T-helper 17 cell (primary cell): Measurements from ENCODE around the gene MRPS6. TPM values are rescaled to one million over a fixed set of nuclear protein-coding genes. Genes with fewer than 3 reads are reported as not detected.

ENCODE experiments used
- ATAC-seq: fragments of 150-1000 bp; cut with Tn5 transposase; 2 replicates; pipeline ENCODE4 v1.10.0; 2021; ENCODE audit warnings: mild to moderate bottlenecking, moderate library complexity
- DNase-seq, 3 donors: peaks; one replicate each; pipeline versions ENCODE4 v3.0.0 to v3.0.0-alpha.2; 2020 to 2021
- H3K9me3 ChIP-seq: one replicate; pipeline ENCODE4 v1.7.0; 2013; ENCODE audit warnings: low read length, mild to moderate bottlenecking; ENCODE audit not compliant: control insufficient read depth, poor library complexity, severe bottlenecking
- H3K27ac Mint-ChIP-seq: one replicate; pipeline ENCODE4 v1.8.0; 2022; ENCODE audit warnings: mild to moderate bottlenecking, moderate library complexity, mixed read lengths
- H3K27me3 Mint-ChIP-seq: one replicate; pipeline ENCODE4 v1.8.0; 2022; ENCODE audit warnings: mixed read lengths
- H3K36me3 Mint-ChIP-seq: one replicate; pipeline ENCODE4 v1.8.0; 2022; ENCODE audit warnings: low read depth, mixed read lengths
- H3K4me1 Mint-ChIP-seq: one replicate; pipeline ENCODE4 v1.8.0; 2022; ENCODE audit warnings: mild to moderate bottlenecking, mixed read lengths
- H3K4me3 Mint-ChIP-seq: one replicate; pipeline ENCODE4 v1.8.0; 2022; ENCODE audit warnings: mild to moderate bottlenecking, moderate library complexity, mixed read lengths
- total RNA-seq, 4 donors: library from RNA in 2 of 4; stranded (reverse) in 2 of 4; gene quantifications; one replicate each; pipeline ENCODE4 v1.2.3 and lab custom pipeline; 2022 to 2026

MRPS6 gene
- total RNA-seq (10 to 100 TPM; 21.0 to 26.5 TPM), total RNA-seq (lab: John Stamatoyannopoulos, UW) (11.1 to 22.3 reads per million in 2 donors)

GRCh38 chr21:34073032-34073748, at the start of gene MRPS6, which contains the start of gene SLC5A3:
TSS of gene MRPS6 (plus strand) at chr21:34073578. CDS start at chr21:34073701, 123 bp downstream.
TSS of gene SLC5A3 (plus strand) at chr21:34073578. CDS start at chr21:34095199, 21,621 bp downstream.
- DNase-seq (peak; percentile 50 to 82 (median 76)), ATAC-seq (peak; percentile 79)
- no peaks in the 10 kb centered on the region for H3K9me3 ChIP-seq
- peak within 1 kb of the TSS; percentile 93 for H3K4me3 Mint-ChIP-seq
- H3K4me1 Mint-ChIP-seq, result peaks cover 34% of the 10 kb centered on the region
- peak within 1 kb of the TSS; percentile 93 for H3K27ac Mint-ChIP-seq
- H3K27me3 Mint-ChIP-seq, result no peaks in the 10 kb centered on the region
- no peaks in the 10 kb centered on the region for H3K36me3 Mint-ChIP-seq

GRCh38 chr21:34023691-34024373, 49.5 kb upstream of the MRPS6 start:
- H3K27me3 Mint-ChIP-seq, result no peaks in the 10 kb centered on the region
- no peak overlapping the region for H3K27ac Mint-ChIP-seq
- H3K36me3 Mint-ChIP-seq, result no peaks in the 10 kb centered on the region
- no peak for DNase-seq
- no peaks in the 10 kb centered on the region for H3K9me3 ChIP-seq
- no peak overlapping the region for H3K4me3 Mint-ChIP-seq
- no peak for ATAC-seq
- peaks cover 3% of the 10 kb centered on the region for H3K4me1 Mint-ChIP-seq

- no peaks in the 10 kb centered on the region for H3K9me3 ChIP-seq
- Mint-ChIP-seq H3K4me1 (no peaks in the 10 kb centered on the region), H3K27ac (no peak overlapping the region), H3K36me3 (no peaks in the 10 kb centered on the region), H3K4me3 (no peak overlapping the region), H3K27me3 (no peaks in the 10 kb centered on the region)
- ATAC-seq (no peak), DNase-seq (no peak)
These were observed 49.0 kb upstream of the MRPS6 start for GRCh38 chr21:34024374-34024693.

GRCh38 chr21:34027721-34028461, 45.5 kb upstream of the MRPS6 start:
- H3K36me3 Mint-ChIP-seq, result no peaks in the 10 kb centered on the region
- H3K4me3 Mint-ChIP-seq, result no peak overlapping the region
- H3K9me3 ChIP-seq, result no peaks in the 10 kb centered on the region
- H3K27ac Mint-ChIP-seq, result no peak overlapping the region
- no peaks in the 10 kb centered on the region for H3K27me3 Mint-ChIP-seq
- DNase-seq (no peak), ATAC-seq (no peak)
- H3K4me1 Mint-ChIP-seq, result peaks cover 4% of the 10 kb centered on the region

GRCh38 chr21:34029743-34030528, 43.4 kb upstream of the MRPS6 start:
- Mint-ChIP-seq H3K4me3 (peak overlapping the region; percentile 67), H3K27me3 (peaks cover under 1% of the 10 kb centered on the region), H3K27ac (peak overlapping the region; percentile 78), H3K4me1 (peaks cover 4% of the 10 kb centered on the region), H3K36me3 (no peaks in the 10 kb centered on the region)
- peak in 2 of 3 donors; percentile 19 to 24 for DNase-seq
- peak; percentile 93 for ATAC-seq
- H3K9me3 ChIP-seq, result no peaks in the 10 kb centered on the region

- H3K4me1 Mint-ChIP-seq, result peaks cover 4% of the 10 kb centered on the region
- H3K27ac Mint-ChIP-seq, result peak overlapping the region; percentile 6
- no peaks in the 10 kb centered on the region for H3K36me3 Mint-ChIP-seq
- no peak for DNase-seq
- peaks cover 7% of the 10 kb centered on the region for H3K27me3 Mint-ChIP-seq
- no peak overlapping the region for H3K4me3 Mint-ChIP-seq
- no peak for ATAC-seq
- H3K9me3 ChIP-seq, result no peaks in the 10 kb centered on the region
These were observed 41.5 kb upstream of the MRPS6 start for GRCh38 chr21:34031835-34032370.

GRCh38 chr21:34034369-34035014, 38.9 kb upstream of the MRPS6 start:
- H3K9me3 ChIP-seq, result no peaks in the 10 kb centered on the region
- ATAC-seq (no peak), DNase-seq (no peak)
- H3K4me1 Mint-ChIP-seq, result peaks cover 4% of the 10 kb centered on the region
- H3K36me3 Mint-ChIP-seq, result no peaks in the 10 kb centered on the region
- peaks cover 7% of the 10 kb centered on the region for H3K27me3 Mint-ChIP-seq
- H3K27ac Mint-ChIP-seq, result peak overlapping the region; percentile 79
- H3K4me3 Mint-ChIP-seq, result no peak overlapping the region

GRCh38 chr21:34035619-34036354, 37.6 kb upstream of the MRPS6 start:
- no peak overlapping the region for H3K27ac Mint-ChIP-seq
- H3K36me3 Mint-ChIP-seq, result no peaks in the 10 kb centered on the region
- no peaks in the 10 kb centered on the region for H3K4me1 Mint-ChIP-seq
- peaks cover 7% of the 10 kb centered on the region for H3K27me3 Mint-ChIP-seq
- no peak for ATAC-seq
- no peaks in the 10 kb centered on the region for H3K9me3 ChIP-seq
- no peak overlapping the region for H3K4me3 Mint-ChIP-seq
- DNase-seq, result no peak

GRCh38 chr21:34037009-34037795, 36.2 kb upstream of the MRPS6 start:
- H3K9me3 ChIP-seq, result no peaks in the 10 kb centered on the region
- Mint-ChIP-seq H3K4me1 (no peaks in the 10 kb centered on the region), H3K36me3 (no peaks in the 10 kb centered on the region), H3K4me3 (no peak overlapping the region), H3K27me3 (peaks cover 7% of the 10 kb centered on the region), H3K27ac (no peak overlapping the region)
- DNase-seq (no peak), ATAC-seq (no peak)

GRCh38 chr21:34039678-34040382, 33.5 kb upstream of the MRPS6 start:
- H3K27ac Mint-ChIP-seq, result no peak overlapping the region
- ATAC-seq, result no peak

GRCh38 chr21:34042735-34043134, 30.6 kb upstream of the MRPS6 start:
- H3K27ac Mint-ChIP-seq, result no peak overlapping the region

More at GRCh38 chr21:34039678-34040382, 33.5 kb upstream of the MRPS6 start:
- no peak for DNase-seq
- H3K4me1 Mint-ChIP-seq, result no peaks in the 10 kb centered on the region
- no peak overlapping the region for H3K4me3 Mint-ChIP-seq
- H3K36me3 Mint-ChIP-seq, result no peaks in the 10 kb centered on the region
- H3K27me3 Mint-ChIP-seq, result peaks cover 7% of the 10 kb centered on the region
- no peaks in the 10 kb centered on the region for H3K9me3 ChIP-seq

More at GRCh38 chr21:34042735-34043134, 30.6 kb upstream of the MRPS6 start:
- no peaks in the 10 kb centered on the region for H3K27me3 Mint-ChIP-seq
- H3K4me1 Mint-ChIP-seq, result peaks cover 4% of the 10 kb centered on the region
- ATAC-seq (no peak), DNase-seq (no peak)
- no peak overlapping the region for H3K4me3 Mint-ChIP-seq
- no peaks in the 10 kb centered on the region for H3K9me3 ChIP-seq
- peaks cover 3% of the 10 kb centered on the region for H3K36me3 Mint-ChIP-seq
